Nephron progenitor cell (in vitro differentiated cells): ENCODE measurements around the gene PRKACB.

Experiments
- DNase-seq: peaks from one replicate; pipeline ENCODE4 v3.0.0; 2021
- H3K27ac Mint-ChIP-seq: 2 replicates; pipeline ENCODE4 v1.8.0; 2021; ENCODE audit warnings: mild to moderate bottlenecking, moderate library complexity, mixed read lengths
- H3K27me3 Mint-ChIP-seq: 2 replicates; pipeline ENCODE4 v1.8.0; 2021; ENCODE audit warnings: mild to moderate bottlenecking, low read depth, mixed read lengths; ENCODE audit not compliant: poor library complexity
- H3K36me3 Mint-ChIP-seq: 2 replicates; pipeline ENCODE4 v1.8.0; 2021; ENCODE audit warnings: low read depth, mixed read lengths
- H3K4me1 Mint-ChIP-seq: 2 replicates; pipeline ENCODE4 v1.8.0; 2021; ENCODE audit warnings: mixed read lengths
- H3K4me3 Mint-ChIP-seq: 2 replicates; pipeline ENCODE4 v1.8.0; 2021; ENCODE audit warnings: mild to moderate bottlenecking, moderate library complexity, mixed read lengths
- H3K9me3 Mint-ChIP-seq: 2 replicates; pipeline ENCODE4 v1.8.0; 2021; ENCODE audit warnings: mild to moderate bottlenecking, moderate library complexity, mixed read lengths
- CTCF ChIP-seq: fragments of 200-600 bp; sonication (generic); IDR thresholded peaks from 2 replicates; pipeline ENCODE4 v1.5.0; 2021; ENCODE audit warnings: antibody characterized with exemption

The PRKACB gene

GRCh38 chr1:84265867-84266266 lies 121.8 kb downstream of the PRKACB start:
- Mint-ChIP-seq H3K9me3 (peaks cover 8% of the 10 kb centered on the region), H3K27me3 (no peaks in the 10 kb centered on the region), H3K27ac (peak overlapping the region; percentile 85), H3K4me1 (peaks cover 54% of the 10 kb centered on the region), H3K36me3 (no peaks in the 10 kb centered on the region), H3K4me3 (no peak overlapping the region)
- no peak for DNase-seq
- TF ChIP-seq CTCF = no peak

GRCh38 chr1:84266748-84267147 lies 122.7 kb downstream of the PRKACB start:
- no peak for TF ChIP-seq CTCF
- DNase-seq = no peak
- H3K4me3 Mint-ChIP-seq = no peak overlapping the region

GRCh38 chr1:84267476-84267875 lies 123.4 kb downstream of the PRKACB start:
- no peak overlapping the region for H3K27ac Mint-ChIP-seq
- no peak overlapping the region for H3K4me3 Mint-ChIP-seq
- TF ChIP-seq CTCF = no peak
- no peaks in the 10 kb centered on the region for H3K27me3 Mint-ChIP-seq
- no peaks in the 10 kb centered on the region for H3K36me3 Mint-ChIP-seq
- H3K9me3 Mint-ChIP-seq = peaks cover 8% of the 10 kb centered on the region
- no peak for DNase-seq
- H3K4me1 Mint-ChIP-seq = peaks cover 70% of the 10 kb centered on the region

More at GRCh38 chr1:84266748-84267147, 122.7 kb downstream of the PRKACB start:
- no peak overlapping the region for H3K27ac Mint-ChIP-seq
- H3K4me1 Mint-ChIP-seq = peaks cover 63% of the 10 kb centered on the region
- H3K9me3 Mint-ChIP-seq = peaks cover 8% of the 10 kb centered on the region
- H3K36me3 Mint-ChIP-seq = no peaks in the 10 kb centered on the region
- no peaks in the 10 kb centered on the region for H3K27me3 Mint-ChIP-seq

- no peak overlapping the region for H3K27ac Mint-ChIP-seq
- no peak for DNase-seq
- H3K36me3 Mint-ChIP-seq = no peaks in the 10 kb centered on the region
- peaks cover 77% of the 10 kb centered on the region for H3K4me1 Mint-ChIP-seq
- TF ChIP-seq CTCF = no peak
- H3K4me3 Mint-ChIP-seq = no peak overlapping the region
- H3K27me3 Mint-ChIP-seq = no peaks in the 10 kb centered on the region
- peaks cover 8% of the 10 kb centered on the region for H3K9me3 Mint-ChIP-seq
Measured at GRCh38 chr1:84268346-84268745, 124.3 kb downstream of the PRKACB start.

GRCh38 chr1:84269306-84269705 lies 125.2 kb downstream of the PRKACB start:
- no peak for DNase-seq
- H3K27ac Mint-ChIP-seq = peak overlapping the region; percentile 90
- H3K4me1 Mint-ChIP-seq = peaks cover 83% of the 10 kb centered on the region
- H3K27me3 Mint-ChIP-seq = no peaks in the 10 kb centered on the region
- H3K36me3 Mint-ChIP-seq = peaks cover 8% of the 10 kb centered on the region
- no peak overlapping the region for H3K4me3 Mint-ChIP-seq
- peaks cover 18% of the 10 kb centered on the region for H3K9me3 Mint-ChIP-seq
- TF ChIP-seq CTCF = no peak

- H3K4me3 Mint-ChIP-seq = peak overlapping the region; percentile 54
- H3K4me1 Mint-ChIP-seq = peaks cover 61% of the 10 kb centered on the region
- peaks cover 19% of the 10 kb centered on the region for H3K36me3 Mint-ChIP-seq
- peaks cover 35% of the 10 kb centered on the region for H3K9me3 Mint-ChIP-seq
- peak overlapping the region; percentile 97 for H3K27ac Mint-ChIP-seq
- TF ChIP-seq CTCF = no peak
- DNase-seq = peak; percentile 7
- H3K27me3 Mint-ChIP-seq = no peaks in the 10 kb centered on the region
Measured at GRCh38 chr1:84271441-84272151, 127.5 kb downstream of the PRKACB start.
